Measurements from ENCODE around the gene VCY1B.
"Not testable (repeated sequence)": the region's sequence is repeated elsewhere in the genome, so short reads cannot be mapped to it uniquely, and the experiment has no call there.

The VCY1B gene

GRCh38 chrY:14055927-14056326, at the start of gene VCY1B:
Gene VCY1B, plus strand, starts transcription at chrY:14056227. Its CDS starts 63 bp downstream, at chrY:14056290.
- H3K4me1 ChIP-seq (ENCODE audit: insufficient read depth, insufficient read length); H3K9me3 ChIP-seq (ENCODE audit: insufficient read depth, low read length); H3K9ac ChIP-seq (ENCODE audit: insufficient read length, low read depth); DNase-seq (ENCODE audit: low read depth, low spot score); H3K36me3 ChIP-seq (ENCODE audit: insufficient read depth, insufficient read length, low read length); H3K4me3 ChIP-seq (ENCODE audit: insufficient read length, low read depth); H3K27me3 ChIP-seq (ENCODE audit: insufficient read depth, insufficient read length): not testable (repeated sequence)

GRCh38 chrY:14011916-14012315, 44.1 kb upstream of the VCY1B start:
- not testable (repeated sequence) for H3K9me3 ChIP-seq (ENCODE audit: insufficient read depth, low read length); H3K4me1 ChIP-seq (ENCODE audit: insufficient read depth, insufficient read length); H3K27me3 ChIP-seq (ENCODE audit: insufficient read depth, insufficient read length); H3K9ac ChIP-seq (ENCODE audit: insufficient read length, low read depth); DNase-seq (ENCODE audit: low read depth, low spot score); H3K4me3 ChIP-seq (ENCODE audit: insufficient read length, low read depth); H3K36me3 ChIP-seq (ENCODE audit: insufficient read depth, insufficient read length, low read length)

DNA sequence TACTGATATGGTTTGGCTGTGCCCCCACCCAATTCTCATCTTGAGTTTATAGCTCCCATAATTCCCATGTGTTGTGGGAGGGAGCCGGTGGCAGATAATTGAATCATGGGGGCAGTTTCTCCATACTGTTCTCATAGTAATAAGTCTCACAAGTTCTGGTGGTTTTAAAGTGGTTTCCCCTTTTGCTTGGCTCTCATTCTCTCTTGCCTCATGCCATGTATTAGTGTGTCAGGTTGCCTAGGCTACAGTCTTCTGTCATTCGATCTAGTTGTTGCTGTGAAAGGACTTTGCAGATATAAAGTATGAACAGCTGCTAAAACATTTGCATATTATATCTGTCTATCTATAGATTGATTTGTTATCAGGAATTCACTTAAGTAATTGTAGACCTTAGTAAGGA, 25.6 kb upstream of the VCY1B start:
- not testable (repeated sequence) for H3K9me3 ChIP-seq (ENCODE audit: insufficient read depth, low read length)

GRCh38 chrY:14085877-14086276, 29.9 kb downstream of the VCY1B start:
- Histone ChIP-seq H3K27me3 (ENCODE audit: insufficient read depth, insufficient read length) (no peaks in the 10 kb centered on the region), H3K9me3 (ENCODE audit: insufficient read depth, low read length) (no peaks in the 10 kb centered on the region), H3K4me1 (ENCODE audit: insufficient read depth, insufficient read length) (no peaks in the 10 kb centered on the region), H3K36me3 (ENCODE audit: insufficient read depth, insufficient read length, low read length) (no peaks in the 10 kb centered on the region), H3K4me3 (ENCODE audit: insufficient read length, low read depth) (no peak overlapping the region), H3K9ac (ENCODE audit: insufficient read length, low read depth) (no peak overlapping the region)
- DNase-seq (ENCODE audit: low read depth, low spot score): no peak
- TF ChIP-seq SUZ12 (IDR thresholded peaks at IDR 0.05; ENCODE audit: extremely low read depth, insufficient read depth, insufficient read length) (no peak), ZNF274 (IDR thresholded peaks at IDR 0.05; ENCODE audit: low read depth, low read length) (no peak), YY1 (IDR thresholded peaks at IDR 0.05; ENCODE audit: insufficient read depth, insufficient read length) (no peak)

More for the DNA sequence above, 25.6 kb upstream of the VCY1B start:
- not testable (repeated sequence) for H3K4me1 ChIP-seq (ENCODE audit: insufficient read depth, insufficient read length); DNase-seq (ENCODE audit: low read depth, low spot score); H3K9ac ChIP-seq (ENCODE audit: insufficient read length, low read depth); H3K27me3 ChIP-seq (ENCODE audit: insufficient read depth, insufficient read length); H3K36me3 ChIP-seq (ENCODE audit: insufficient read depth, insufficient read length, low read length); H3K4me3 ChIP-seq (ENCODE audit: insufficient read length, low read depth)
